ENCODE results near the gene NPFFR1.

The NPFFR1 gene

GRCh38 chr10:70312972-70313371 is 29.2 kb upstream of the NPFFR1 start:
- DNase-seq = no peak

GRCh38 chr10:70312249-70312648 is 28.4 kb upstream of the NPFFR1 start:
- no peak for DNase-seq

GRCh38 chr10:70311698-70312097 is 27.9 kb upstream of the NPFFR1 start:
- no peak for DNase-seq

GRCh38 chr10:70309661-70310060 is 25.9 kb upstream of the NPFFR1 start:
- DNase-seq = no peak

- DNase-seq = no peak
Observed at GRCh38 chr10:70308121-70309060, 24.6 kb upstream of the NPFFR1 start.

GRCh38 chr10:70306886-70307520 is 23.2 kb upstream of the NPFFR1 start:
- DNase-seq = no peak

- no peak for DNase-seq
Observed at GRCh38 chr10:70306181-70306705, 22.4 kb upstream of the NPFFR1 start.

GRCh38 chr10:70303730-70304129 is 19.9 kb upstream of the NPFFR1 start:
- DNase-seq = no peak

- no peak for DNase-seq
Observed at GRCh38 chr10:70302292-70302691, 18.5 kb upstream of the NPFFR1 start.

- no peak for DNase-seq
Observed at GRCh38 chr10:70300908-70301597, 17.2 kb upstream of the NPFFR1 start.

- no peak for DNase-seq
Observed at GRCh38 chr10:70300461-70300860, 16.7 kb upstream of the NPFFR1 start.

GRCh38 chr10:70299876-70300275 is 16.1 kb upstream of the NPFFR1 start:
- no peak for DNase-seq

- DNase-seq = no peak
Observed at GRCh38 chr10:70298393-70298792, 14.6 kb upstream of the NPFFR1 start.

GRCh38 chr10:70297224-70297623 is 13.4 kb upstream of the NPFFR1 start:
- DNase-seq = no peak

- no peak for DNase-seq
Observed at GRCh38 chr10:70296406-70296899, 12.6 kb upstream of the NPFFR1 start.

- no peak for DNase-seq
Observed at GRCh38 chr10:70295926-70296325, 12.1 kb upstream of the NPFFR1 start.

- no peak for DNase-seq
Observed at GRCh38 chr10:70295321-70295720, 11.5 kb upstream of the NPFFR1 start.

- no peak for DNase-seq
Observed at GRCh38 chr10:70293169-70293843, 9.5 kb upstream of the NPFFR1 start.

GRCh38 chr10:70292004-70292403 is 8.2 kb upstream of the NPFFR1 start:
- no peak for DNase-seq

GRCh38 chr10:70289739-70290138 is 5.9 kb upstream of the NPFFR1 start:
- DNase-seq = no peak

- no peak for DNase-seq
Observed at GRCh38 chr10:70286616-70287015, 2.8 kb upstream of the NPFFR1 start.

- DNase-seq = no peak
Observed at GRCh38 chr10:70285476-70285831, 1.6 kb upstream of the NPFFR1 start.
